GM21526 (cell line): Measurements from ENCODE around the gene ADAM33.

ENCODE experiments used
- ATAC-seq: cut with Tn5 transposase; IDR thresholded peaks from one replicate; pipeline ENCODE4 v1.9.1; 2021; ENCODE audit warnings: moderate library complexity; ENCODE audit not compliant: unreplicated experiment, low FRiP score

The ADAM33 gene, protein sequence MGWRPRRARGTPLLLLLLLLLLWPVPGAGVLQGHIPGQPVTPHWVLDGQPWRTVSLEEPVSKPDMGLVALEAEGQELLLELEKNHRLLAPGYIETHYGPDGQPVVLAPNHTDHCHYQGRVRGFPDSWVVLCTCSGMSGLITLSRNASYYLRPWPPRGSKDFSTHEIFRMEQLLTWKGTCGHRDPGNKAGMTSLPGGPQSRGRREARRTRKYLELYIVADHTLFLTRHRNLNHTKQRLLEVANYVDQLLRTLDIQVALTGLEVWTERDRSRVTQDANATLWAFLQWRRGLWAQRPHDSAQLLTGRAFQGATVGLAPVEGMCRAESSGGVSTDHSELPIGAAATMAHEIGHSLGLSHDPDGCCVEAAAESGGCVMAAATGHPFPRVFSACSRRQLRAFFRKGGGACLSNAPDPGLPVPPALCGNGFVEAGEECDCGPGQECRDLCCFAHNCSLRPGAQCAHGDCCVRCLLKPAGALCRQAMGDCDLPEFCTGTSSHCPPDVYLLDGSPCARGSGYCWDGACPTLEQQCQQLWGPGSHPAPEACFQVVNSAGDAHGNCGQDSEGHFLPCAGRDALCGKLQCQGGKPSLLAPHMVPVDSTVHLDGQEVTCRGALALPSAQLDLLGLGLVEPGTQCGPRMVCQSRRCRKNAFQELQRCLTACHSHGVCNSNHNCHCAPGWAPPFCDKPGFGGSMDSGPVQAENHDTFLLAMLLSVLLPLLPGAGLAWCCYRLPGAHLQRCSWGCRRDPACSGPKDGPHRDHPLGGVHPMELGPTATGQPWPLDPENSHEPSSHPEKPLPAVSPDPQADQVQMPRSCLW

DNA sequence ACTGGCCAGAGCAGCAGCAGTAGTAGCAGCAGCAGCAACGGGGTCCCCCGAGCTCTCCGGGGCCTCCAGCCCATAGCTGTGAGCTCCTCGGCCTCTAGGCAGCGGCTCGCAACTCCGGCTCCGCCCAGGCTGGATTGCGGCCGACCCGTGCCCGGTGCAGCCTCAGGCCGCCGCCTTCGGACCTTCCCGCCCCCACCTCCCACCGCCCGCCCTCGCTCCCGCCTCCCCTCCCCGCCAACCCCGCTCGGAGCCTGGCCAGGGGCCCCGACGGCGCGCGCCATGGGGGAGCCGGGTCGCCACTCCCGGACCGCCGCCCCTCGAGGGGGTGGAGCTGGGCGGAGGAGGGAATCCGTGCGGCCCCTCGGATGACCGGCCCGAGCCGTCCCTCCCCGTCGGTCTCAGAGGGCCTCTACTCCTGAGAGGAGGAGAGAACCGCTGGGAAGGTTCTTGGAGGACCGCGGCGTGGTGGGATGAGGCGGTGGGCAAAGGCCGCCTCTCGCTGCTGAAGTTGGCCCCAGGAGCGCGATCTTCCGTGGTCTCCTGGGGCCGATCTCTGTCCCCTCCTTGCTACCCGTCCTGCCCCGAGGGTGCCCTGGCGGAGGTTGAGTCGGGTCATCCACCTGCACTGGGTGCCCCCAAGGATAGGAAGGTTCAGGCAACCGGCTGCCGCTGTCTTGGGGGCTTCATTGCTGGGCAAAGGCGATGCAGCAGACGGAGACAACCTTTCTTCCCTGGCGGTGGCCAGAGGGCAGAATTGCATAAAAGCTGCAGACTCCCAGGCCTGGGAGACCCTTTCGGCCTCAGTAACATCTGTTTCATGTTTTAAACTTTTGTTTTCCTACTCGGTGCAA is at the start of gene ADAM33:
Gene ADAM33, minus strand, starts transcription at position 80 of the 851 bp plus-strand sequence. Its CDS starts 6 bp downstream, at position 74.
- no peak for ATAC-seq

DNA sequence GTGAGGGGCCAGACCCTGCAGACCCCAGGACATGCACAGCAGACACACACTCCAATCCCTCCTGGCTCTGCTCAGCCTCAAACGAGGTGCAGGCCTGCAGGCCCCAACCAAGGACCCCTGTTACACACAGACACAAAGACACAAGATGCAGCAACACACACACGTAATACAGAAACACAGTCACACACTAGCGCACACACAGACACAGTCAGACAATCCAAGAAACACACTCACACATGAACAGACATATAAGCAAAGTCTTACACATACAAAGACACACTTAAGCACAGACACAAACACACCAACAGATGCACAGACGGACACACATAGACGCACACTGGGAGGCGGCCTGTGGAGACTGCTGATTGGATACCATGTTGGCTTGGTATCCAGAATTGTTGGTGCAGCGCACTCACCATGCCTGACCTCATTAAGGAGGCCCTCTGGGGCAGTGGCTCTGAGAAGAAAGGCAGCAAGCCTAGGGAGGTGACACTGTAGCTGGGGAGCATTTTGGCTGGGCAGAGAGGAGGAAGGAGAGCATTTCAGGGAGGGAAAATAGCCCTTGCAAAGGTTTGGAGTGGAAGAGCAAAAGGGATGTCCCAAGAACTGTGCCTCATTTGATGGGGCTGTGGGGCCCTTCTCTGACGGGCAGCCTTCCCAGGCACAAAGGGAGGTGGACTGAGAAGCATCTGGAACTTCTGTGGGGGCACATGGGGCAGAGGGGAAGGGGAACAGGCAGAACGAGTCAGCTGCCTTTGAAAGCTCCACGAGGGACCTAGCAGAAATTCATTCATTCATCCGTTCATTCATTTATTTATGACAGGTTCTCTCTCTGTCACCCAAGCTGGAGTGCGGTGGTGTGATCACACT is 49.2 kb upstream of the ADAM33 start:
- no peak for ATAC-seq

DNA sequence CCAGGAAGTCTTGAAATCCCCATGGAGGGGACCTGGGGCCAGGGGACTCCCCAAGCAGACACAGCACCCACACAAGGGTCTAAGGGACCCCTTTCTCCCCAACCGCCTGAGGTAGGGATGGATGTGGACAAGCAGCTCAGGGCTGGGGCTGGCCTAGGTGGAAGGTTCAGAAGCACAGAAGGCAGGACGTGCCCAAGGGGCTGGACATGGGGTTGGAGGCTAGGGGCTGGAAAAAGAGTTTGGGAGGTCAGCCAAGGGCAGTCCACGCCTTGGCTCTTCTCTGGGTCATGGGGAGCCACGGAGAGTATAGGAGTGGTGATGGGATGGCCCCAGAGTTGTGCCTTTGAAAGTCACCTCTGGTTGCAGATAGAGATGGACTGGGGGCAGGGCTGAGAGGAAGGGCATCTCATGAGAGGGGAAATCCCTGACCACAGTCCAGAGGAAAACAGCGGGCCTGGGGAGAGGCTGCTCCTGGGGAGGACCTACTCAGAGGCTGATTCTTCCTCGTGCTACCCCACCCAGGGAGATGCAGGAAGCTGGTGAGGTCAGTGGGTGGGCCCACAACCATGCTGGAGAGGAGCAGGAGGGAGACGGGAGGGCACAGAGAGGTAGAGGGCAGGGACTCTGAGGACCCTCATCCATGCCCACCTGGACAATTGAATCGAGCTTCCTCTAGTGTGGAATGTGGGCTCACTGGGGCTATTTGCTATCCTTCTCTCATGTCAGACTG is 48.2 kb upstream of the ADAM33 start:
- no peak for ATAC-seq

DNA sequence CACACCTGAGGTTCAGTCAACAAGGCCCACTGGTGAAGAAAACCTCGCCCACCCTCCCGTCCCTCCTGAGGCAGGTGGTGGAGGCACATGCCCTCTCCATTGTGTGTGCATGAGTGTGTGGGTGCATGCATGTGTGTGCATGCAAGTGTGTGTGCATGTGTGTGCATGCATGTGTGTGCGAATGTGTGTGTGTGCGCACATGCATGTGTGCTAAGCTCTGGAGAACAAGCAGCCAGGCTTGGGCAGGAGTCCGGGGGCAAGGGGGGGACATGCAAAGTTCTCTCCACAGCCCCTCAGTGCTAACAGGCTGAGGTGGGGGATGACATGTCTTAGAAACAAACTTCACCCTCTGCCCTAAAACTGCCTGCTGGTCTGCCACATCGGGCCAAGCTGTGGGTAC is 47.6 kb upstream of the ADAM33 start:
- no peak for ATAC-seq

DNA sequence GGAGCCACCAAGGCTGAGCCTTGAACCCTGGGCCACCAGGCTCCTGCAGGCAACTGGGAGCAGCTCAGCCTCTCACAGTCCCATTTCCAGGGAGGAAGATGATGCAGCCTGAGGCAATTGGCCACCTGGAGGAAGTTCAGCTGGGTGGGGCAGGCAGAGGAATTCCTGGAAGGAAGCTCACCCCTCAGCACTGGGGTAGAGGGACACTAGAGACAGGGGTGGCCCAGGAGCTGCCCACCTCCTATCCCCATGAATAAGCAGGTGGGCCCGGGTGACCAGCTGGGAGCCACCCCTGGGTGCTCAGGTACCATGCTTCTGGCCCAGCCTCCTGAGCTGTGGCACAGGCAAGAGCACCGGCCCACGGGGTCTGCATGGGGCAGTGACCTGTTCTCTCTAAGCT is 47.1 kb upstream of the ADAM33 start:
- no peak for ATAC-seq

DNA sequence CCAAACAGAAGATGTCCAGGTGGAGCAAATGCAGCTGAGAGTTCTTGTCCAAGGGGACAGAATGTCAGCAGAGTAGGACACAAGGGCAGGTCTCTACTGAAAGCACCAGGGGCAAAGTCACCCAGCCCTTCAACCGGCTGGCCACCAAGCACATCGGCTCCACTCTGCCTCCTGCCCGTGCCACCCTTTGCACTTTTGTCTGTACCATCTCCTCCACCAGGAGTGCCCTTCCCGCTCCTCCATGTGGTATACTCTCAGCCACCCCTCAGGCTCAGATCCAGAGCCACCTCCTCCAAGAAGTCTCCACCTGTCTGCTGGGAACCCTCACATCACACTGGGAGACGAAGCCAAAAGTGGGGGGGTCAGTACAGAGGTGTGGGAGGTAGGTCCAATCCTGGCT is 46.5 kb upstream of the ADAM33 start:
- no peak for ATAC-seq

DNA sequence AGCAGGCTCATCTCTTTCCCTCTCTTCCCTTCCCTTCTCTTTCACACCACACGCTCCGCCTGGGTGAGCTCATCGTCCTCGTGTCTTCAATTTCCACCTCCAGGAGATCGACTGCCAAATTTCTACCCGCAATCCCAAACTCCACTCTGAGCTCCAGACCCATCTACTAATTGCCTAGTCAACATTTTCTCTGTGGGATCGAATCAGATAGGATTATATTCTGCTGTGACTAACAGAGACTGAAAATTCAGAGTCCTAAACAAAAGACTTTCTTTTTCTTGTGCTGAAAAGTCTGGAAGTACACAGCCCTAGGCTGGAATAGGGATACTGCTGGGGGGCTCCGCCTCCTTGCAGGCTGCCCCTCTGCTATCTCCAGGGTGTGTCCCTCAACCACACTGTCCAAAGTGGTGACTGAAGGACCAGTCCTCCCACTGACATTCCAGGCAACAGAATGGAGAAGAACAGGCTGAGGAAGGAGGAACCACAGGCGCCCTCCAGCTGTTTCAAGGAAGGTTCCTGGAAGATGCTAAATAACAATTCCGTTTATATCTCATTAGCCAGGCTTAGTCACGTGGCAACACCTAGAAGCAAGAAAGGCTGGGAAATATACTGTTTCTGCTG is 45.7 kb upstream of the ADAM33 start:
- no peak for ATAC-seq

DNA sequence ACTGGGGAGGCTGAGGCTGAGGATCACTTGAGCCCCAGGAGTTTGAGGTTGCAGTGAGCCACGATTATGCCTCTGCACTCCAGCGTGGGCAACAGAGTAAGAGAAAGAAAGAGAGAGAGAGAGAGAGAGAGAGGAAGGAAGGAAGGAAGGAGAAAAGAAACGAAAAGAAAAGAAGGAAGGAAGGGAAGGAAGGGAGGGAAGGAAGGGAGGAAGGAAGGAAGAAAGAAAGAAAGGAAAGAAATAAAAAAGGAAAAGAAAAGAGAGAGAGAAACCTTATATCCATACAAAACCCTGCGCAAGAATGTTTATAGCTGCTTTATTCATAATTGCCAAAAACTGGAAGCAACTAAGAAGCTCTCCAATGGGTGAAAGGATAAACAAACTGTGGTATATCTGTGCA is 42.5 kb upstream of the ADAM33 start:
- ATAC-seq: no peak

DNA sequence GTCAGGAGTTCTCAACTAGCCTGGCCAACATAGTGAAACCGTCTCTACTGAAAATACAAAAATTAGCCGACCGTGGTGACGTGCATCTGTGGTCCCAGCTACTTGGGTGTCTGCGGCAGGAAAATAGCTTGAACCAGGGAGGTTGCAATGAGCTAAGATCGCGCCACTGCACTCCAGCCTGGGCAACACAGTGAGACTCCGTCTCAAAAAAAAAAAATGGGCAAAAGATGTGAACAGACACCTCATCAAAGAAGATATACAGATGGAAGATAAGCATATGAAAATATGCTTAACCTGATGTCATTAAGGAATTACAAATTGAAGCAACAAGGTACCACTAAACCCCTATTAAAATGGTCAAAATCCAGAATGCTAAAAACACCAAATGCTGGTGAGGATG is 41.5 kb upstream of the ADAM33 start:
- no peak for ATAC-seq

DNA sequence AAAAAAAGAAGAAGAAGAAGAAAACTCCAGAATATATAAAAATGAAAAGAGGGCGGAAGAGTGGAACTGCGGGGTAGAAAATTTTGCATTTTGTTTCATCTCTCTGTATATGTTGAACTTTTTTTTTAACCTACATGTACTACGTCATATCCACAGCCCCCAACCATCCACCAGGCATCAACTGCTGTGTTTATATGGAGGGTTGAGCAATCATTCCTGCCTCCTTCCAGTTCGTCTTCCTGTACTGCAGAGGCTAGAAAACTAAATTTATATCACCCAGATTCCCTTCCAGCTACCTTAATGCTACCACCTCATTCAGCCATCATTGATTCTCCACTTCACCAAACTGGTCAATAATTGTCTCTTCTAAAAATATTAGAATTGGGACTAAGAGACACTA is 40.1 kb upstream of the ADAM33 start:
- no peak for ATAC-seq

DNA sequence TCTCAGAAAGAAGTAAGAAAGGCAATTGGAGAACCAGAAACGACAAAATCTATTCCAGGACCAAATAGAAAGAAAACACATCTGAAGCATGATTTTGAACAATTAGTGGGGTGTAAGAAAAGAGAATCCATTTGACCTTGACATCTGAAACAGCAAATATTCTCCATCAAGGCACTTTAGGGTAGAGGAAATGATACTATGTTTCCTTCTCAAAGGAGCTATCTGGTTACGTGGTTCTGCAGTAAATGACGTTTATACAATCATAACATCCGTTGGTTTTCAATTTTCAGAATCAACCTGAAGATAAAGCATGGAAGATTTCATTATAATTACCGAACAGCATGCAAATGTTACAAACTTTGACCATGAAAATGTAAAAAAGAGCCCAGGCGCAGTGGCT is 38.8 kb upstream of the ADAM33 start:
- no peak for ATAC-seq

DNA sequence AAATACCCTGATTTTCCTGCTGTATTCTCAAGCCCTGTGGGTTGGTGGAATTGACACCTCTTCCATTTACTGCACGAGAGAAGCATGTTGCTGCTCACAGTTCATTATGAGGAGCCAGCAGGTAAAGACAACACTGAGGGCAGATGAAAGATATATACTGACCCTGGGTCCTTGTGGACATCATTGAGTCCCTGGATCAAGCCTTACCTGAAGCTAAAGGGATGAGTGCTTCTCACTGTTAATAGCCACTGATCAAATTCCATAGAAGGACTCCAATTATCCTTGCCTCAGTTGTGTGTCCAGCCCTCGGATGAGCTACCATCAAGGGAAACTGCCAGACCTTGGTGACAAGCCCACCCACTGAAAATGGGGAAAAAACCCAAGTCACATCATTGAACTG is 38.3 kb upstream of the ADAM33 start:
- ATAC-seq: no peak

DNA sequence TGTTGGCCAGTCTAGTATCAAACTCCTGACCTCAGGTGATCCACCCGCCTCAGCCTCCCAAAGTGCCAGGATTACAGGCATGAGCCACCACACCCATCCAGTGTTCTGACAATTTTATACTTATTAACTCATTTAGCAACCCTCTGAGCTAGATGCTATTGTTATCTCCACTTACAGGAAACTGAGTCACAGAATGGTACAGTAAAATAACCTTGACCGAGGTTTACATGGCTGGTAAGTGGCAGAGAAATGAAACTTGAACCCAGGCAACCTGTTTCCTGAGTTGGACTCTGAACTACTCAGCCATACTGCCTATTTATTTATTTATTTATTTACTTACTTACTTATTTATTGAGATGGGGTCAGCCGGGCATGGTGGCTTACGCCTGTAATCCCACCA is 37.2 kb upstream of the ADAM33 start:
- ATAC-seq: no peak

DNA sequence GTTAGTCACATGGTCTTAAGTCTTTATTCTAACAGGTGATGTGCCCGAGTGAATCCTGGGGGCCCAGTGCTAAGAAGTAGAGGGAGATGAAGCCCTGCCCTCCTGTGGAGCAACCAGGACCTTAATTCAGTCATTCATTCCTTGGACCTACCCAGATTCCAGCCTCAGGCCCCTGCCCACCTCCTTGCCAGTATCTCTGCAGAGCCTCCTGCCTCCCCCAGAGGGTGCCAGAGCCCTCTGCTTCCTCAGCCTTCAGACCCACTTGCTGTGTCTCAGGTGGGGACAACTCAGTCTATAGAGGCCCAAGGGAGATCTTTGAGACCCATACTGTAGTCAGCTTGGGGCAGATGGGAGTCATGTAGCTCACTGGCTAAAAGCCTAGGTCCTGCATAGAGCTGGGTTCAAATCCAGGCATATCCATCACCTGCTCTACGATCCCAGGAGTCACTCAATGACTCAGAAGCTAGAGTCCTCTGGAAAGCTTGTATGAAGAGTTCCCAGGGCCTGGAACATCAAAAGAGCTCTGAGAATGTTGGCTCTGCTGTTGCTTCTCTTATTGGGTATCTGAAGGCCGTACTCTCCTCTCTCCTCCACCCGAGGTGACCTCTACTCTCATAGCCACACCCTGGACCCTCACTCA is 34.5 kb upstream of the ADAM33 start:
- ATAC-seq: no peak

DNA sequence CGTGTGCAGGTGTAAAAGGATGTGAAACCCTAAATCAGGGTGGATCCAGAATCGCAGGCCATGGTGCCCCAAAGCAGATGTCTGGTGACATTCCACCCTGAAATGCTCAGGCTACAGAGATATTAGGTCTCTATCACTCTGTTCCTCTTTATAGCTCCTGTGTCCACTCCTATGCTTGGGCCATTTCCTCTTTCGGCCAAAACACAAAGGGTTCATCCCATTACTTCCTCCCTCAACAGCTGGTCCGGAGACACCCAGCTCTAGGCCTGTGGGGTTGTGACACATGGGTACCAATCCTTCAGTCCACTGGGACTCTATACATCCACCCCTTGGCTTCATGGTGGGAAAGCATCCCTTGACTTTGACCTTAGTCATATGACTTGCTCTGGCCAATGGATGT is 32.3 kb upstream of the ADAM33 start:
- no peak for ATAC-seq

DNA sequence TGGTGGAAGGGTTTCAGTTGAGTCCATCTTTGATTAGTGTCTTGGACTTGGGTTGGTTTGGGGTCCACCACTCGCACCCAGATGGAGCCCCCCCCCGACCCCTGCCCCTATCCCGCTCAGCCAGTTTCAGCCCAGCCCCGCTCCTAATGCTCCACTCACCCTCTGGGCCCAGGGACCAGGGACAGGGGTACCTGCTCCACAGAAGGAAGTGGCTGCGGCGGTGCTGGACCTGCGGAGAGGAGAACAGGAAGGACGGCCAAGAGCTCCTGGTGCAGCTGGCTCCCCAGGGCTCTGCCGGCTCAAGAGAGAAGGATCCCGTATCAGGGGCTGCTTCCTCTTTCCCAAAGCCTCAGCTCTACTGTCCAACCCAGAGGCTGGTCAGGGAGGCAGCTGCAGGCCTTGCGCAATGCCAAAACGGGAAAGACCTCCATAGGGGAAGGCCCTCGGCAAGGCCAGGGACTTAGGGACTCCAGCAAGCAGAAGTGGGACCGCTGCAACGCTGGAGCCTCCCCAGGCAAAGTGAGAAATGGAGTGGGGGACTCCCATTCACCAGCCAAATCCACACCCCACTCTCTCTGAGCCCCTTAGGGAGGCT is 30.6 kb upstream of the ADAM33 start, which contains the start of gene SIGLEC1:
Gene SIGLEC1, minus strand, starts transcription at position 322 of the 595 bp plus-strand sequence. CDS start 5,472 bp downstream, outside the sequence.
- no peak for ATAC-seq

DNA sequence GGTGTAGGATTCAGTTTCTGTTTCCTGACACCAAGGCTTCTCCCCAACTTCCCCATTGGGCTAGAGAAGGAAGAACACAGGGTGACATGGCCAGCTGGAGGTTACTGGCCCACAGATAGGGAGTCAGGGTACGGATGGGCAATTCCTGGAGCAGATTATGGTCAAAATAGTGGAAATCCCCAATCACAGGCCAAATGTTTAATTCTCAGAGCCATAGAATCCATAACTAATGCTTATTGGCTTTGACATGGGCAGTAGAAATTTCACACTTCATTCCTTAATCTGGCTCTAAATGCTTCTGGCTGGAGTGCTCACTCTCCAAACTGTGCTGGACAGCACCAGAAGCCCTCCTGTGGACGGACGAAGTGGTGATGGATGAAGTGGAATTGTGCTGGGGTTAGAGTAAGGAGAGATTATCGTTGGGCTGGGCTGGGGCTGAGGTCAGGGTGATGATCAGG is 29.7 kb upstream of the ADAM33 start:
- no peak for ATAC-seq
